ENCODE data around the gene WDR75. TPM values are rescaled to one million over a fixed set of nuclear protein-coding genes. Genes with fewer than 3 reads are reported as not detected.
"Not testable (repeated sequence)": the region's sequence is repeated elsewhere in the genome, so short reads cannot be mapped to it uniquely, and the experiment has no call there.

Gene WDR75
- total RNA-seq, 5 donors from 2014 or later (not counting 1 experiment from before 2014, with no cell fraction given): 44.4 to 61.7 (median 49.7) TPM

DNA sequence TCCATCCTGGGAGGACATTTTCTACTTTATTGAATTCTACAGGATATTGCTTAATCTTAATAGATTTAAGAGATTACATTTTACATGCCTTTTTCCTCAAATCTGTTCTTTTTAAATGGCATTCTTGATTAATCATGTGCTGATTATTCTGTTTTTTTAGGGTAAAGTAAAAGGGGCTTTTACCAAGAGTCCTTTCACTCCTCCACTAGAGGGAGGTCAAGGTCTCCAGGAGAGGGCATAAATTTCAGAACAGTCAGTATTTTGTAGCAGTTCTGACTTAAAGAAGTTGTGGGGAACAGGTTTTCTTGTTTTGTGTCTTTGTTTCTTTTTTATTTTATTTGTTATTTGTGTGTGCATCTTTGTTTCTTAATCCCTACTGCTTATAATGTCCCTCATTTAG, 25.4 kb downstream of the WDR75 start:
- H3K36me3 Mint-ChIP-seq: peaks cover 70% of the 10 kb centered on the region
- H3K9me3 Mint-ChIP-seq: no peaks in the 10 kb centered on the region
- Histone ChIP-seq H3K9me3 (no peaks in the 10 kb centered on the region), H3K4me1 (ENCODE audit: control insufficient read depth in 1 of 2, extremely low read depth in 1 of 2, insufficient read depth in 2 of 2, low read length in 2 of 2) (no peaks in the 10 kb centered on the region), H3K27ac (ENCODE audit: low read length) (no peak overlapping the region), H3K27me3 (replicated peaks in 1 of 2; ENCODE audit: control insufficient read depth in 2 of 2, extremely low read depth in 1 of 2, insufficient read depth in 2 of 2, low read length in 1 of 2) (no peaks in the 10 kb centered on the region), H3K4me3 (ENCODE audit: control insufficient read depth in 1 of 2, extremely low read depth in 1 of 2, low read length in 1 of 2) (no peak overlapping the region), H3K36me3 (ENCODE audit: control insufficient read depth in 2 of 2, extremely low read depth in 1 of 2, insufficient read depth in 1 of 2, low read length in 1 of 2) (peaks cover 0 to 94% of the 10 kb centered on the region in 2 donors)
- H3K27me3 Mint-ChIP-seq: no peaks in the 10 kb centered on the region
- ChIA-PET POLR2A (no interaction called here), CTCF (no interaction called here)
- H3K27ac Mint-ChIP-seq: no peak overlapping the region
- peaks cover 0 to 4% (median 0%) of the 10 kb centered on the region in 3 donors for H3K4me1 Mint-ChIP-seq
- ATAC-seq (replicated peaks in 1 of 4) (peak in 1 of 4 experiments; percentile 38), DNase-seq (peak in 1 of 35 experiments; percentile 30)
- no peak overlapping the region for H3K4me3 Mint-ChIP-seq

DNA sequence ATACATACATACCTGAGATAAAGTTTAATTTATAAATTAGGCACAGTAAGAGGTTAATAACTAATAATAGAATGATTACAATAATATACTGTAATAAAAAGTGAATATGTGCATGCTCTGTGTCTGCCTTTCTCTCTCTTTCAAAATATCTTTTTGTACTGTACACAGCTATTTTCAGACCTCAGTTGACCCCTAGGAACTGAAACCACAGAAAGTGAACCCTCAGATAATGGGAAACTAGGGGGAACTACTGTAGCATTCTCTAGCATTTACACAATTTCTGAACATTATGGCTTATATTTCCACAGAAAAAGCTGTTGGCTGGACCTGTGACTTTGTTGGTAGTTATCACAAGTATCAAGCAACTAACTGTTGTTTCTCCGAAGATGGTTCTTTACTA, 25.9 kb downstream of the WDR75 start:
- Histone ChIP-seq H3K27me3 (replicated peaks in 1 of 2; ENCODE audit: control insufficient read depth in 2 of 2, extremely low read depth in 1 of 2, insufficient read depth in 2 of 2, low read length in 1 of 2) (no peaks in the 10 kb centered on the region), H3K4me1 (ENCODE audit: control insufficient read depth in 1 of 2, extremely low read depth in 1 of 2, insufficient read depth in 2 of 2, low read length in 2 of 2) (no peaks in the 10 kb centered on the region), H3K27ac (ENCODE audit: low read length) (no peak overlapping the region), H3K36me3 (ENCODE audit: control insufficient read depth in 2 of 2, extremely low read depth in 1 of 2, insufficient read depth in 1 of 2, low read length in 1 of 2) (peaks cover 0 to 89% of the 10 kb centered on the region in 2 donors), H3K9me3 (no peaks in the 10 kb centered on the region), H3K4me3 (ENCODE audit: control insufficient read depth in 1 of 2, extremely low read depth in 1 of 2, low read length in 1 of 2) (no peak overlapping the region)
- WGBS (ENCODE audit: insufficient coverage): 88% methylated on average over 1 of the region's 1 CpG
- Mint-ChIP-seq H3K36me3 (peaks cover 74% of the 10 kb centered on the region), H3K9me3 (no peaks in the 10 kb centered on the region), H3K27ac (no peak overlapping the region), H3K27me3 (no peaks in the 10 kb centered on the region), H3K4me1 (peaks cover 0 to 4% (median 0%) of the 10 kb centered on the region in 3 donors), H3K4me3 (no peak overlapping the region)
- ATAC-seq (replicated peaks in 1 of 4): no peak
- no peak for DNase-seq
- CTCF ChIA-PET: no interaction called here
- POLR2A ChIA-PET: no interaction called here

DNA sequence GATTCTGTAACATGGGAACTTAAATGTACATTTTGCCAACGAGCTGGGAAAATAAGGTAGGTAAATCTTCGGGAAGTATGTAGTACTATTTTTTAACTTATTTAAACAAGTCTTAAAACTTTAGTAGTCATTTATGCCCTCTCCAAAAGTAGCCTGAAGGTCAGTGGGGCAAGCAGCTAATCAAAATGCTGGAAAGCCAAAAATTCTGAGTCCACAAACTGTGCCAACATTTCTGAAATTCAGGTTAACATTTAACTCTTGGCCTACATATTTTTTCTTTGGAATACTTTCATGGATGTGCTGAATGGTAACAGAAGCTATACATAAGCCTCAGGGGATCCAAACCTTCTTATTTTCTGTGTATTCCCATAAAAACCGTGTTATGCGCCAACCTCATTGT, 26.3 kb downstream of the WDR75 start:
- POLR2A ChIA-PET: no interaction called here
- Mint-ChIP-seq H3K9me3 (no peaks in the 10 kb centered on the region), H3K27ac (no peak overlapping the region), H3K4me1 (peaks cover 0 to 4% (median 0%) of the 10 kb centered on the region in 3 donors), H3K27me3 (no peaks in the 10 kb centered on the region), H3K4me3 (no peak overlapping the region), H3K36me3 (peaks cover 72% of the 10 kb centered on the region)
- Histone ChIP-seq H3K36me3 (ENCODE audit: control insufficient read depth in 2 of 2, extremely low read depth in 1 of 2, insufficient read depth in 1 of 2, low read length in 1 of 2) (peaks cover 0 to 87% of the 10 kb centered on the region in 2 donors), H3K27me3 (replicated peaks in 1 of 2; ENCODE audit: control insufficient read depth in 2 of 2, extremely low read depth in 1 of 2, insufficient read depth in 2 of 2, low read length in 1 of 2) (no peaks in the 10 kb centered on the region), H3K4me3 (ENCODE audit: control insufficient read depth in 1 of 2, extremely low read depth in 1 of 2, low read length in 1 of 2) (no peak overlapping the region), H3K27ac (ENCODE audit: low read length) (no peak overlapping the region), H3K4me1 (ENCODE audit: control insufficient read depth in 1 of 2, extremely low read depth in 1 of 2, insufficient read depth in 2 of 2, low read length in 2 of 2) (no peaks in the 10 kb centered on the region), H3K9me3 (no peaks in the 10 kb centered on the region)
- 94% methylated on average over 2 of the region's 4 CpGs for WGBS (ENCODE audit: insufficient coverage)
- CTCF ChIA-PET: no interaction called here
- ATAC-seq (replicated peaks in 1 of 4): no peak
- no peak for DNase-seq

DNA sequence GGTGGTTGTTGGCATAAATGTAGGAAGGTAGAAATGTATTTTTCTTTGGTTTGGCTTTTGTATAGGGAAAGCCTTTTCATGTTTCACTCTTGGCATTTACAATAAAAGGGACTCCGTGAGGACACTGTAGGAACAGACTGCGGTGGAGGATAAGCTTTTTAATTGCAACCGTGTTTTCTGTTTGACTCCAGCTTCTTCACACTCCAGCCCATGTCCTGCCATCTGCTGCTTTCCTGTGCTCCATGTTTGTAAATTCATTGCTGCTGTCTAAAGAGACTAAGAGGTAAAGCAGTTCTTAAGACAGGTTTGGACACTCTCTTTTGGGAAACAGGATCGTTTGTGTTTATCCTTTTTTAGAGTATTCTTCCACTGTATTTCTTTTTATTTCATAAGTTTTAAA, 33.3 kb downstream of the WDR75 start:
- WGBS (ENCODE audit: insufficient coverage): 100% methylated on average over 3 of the region's 4 CpGs
- CTCF ChIA-PET: no interaction called here
- Mint-ChIP-seq H3K27ac (peak overlapping the region in 1 of 2 donors; percentile 44), H3K36me3 (peaks cover 50% of the 10 kb centered on the region), H3K4me1 (no peaks in the 10 kb centered on the region), H3K27me3 (no peaks in the 10 kb centered on the region), H3K4me3 (no peak overlapping the region), H3K9me3 (no peaks in the 10 kb centered on the region)
- DNase-seq (no peak), ATAC-seq (replicated peaks in 1 of 4) (no peak)
- Histone ChIP-seq H3K9me3 (no peaks in the 10 kb centered on the region), H3K27me3 (replicated peaks in 1 of 2; ENCODE audit: control insufficient read depth in 2 of 2, extremely low read depth in 1 of 2, insufficient read depth in 2 of 2, low read length in 1 of 2) (no peaks in the 10 kb centered on the region), H3K4me1 (ENCODE audit: control insufficient read depth in 1 of 2, extremely low read depth in 1 of 2, insufficient read depth in 2 of 2, low read length in 2 of 2) (no peaks in the 10 kb centered on the region), H3K4me3 (ENCODE audit: control insufficient read depth in 1 of 2, extremely low read depth in 1 of 2, low read length in 1 of 2) (no peak overlapping the region), H3K36me3 (ENCODE audit: control insufficient read depth in 2 of 2, extremely low read depth in 1 of 2, insufficient read depth in 1 of 2, low read length in 1 of 2) (peaks cover 5 to 38% of the 10 kb centered on the region in 2 donors), H3K27ac (ENCODE audit: low read length) (no peak overlapping the region)
- POLR2A ChIA-PET: interaction anchor here in 1 of 2 donors (0.5 kb wide), 1 partner anchor 1452 kb away, joined by 3 read pairs; no protein-coding TSS in a partner anchor

DNA sequence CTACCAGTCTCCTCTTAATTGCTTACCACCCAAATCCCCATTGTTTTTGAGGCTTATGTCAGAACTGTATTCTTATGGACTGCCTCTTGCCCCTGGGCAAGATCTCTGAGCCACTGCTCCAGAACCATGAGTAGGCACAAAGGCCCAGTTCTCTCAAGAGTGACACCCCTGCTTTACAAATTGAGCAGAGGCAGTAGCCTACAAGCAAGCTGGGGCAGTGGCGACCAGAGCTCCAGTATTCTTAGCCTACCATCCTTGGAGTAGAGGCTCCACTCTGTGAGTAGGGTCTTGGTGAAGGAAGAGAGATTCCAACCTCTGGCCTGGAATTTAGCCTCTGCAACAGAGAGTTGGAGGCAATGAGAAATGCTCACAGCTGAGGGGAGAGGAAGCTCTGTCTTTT, 36.5 kb downstream of the WDR75 start:
- H3K4me3 Mint-ChIP-seq: no peak overlapping the region
- no peak overlapping the region for H3K4me3 ChIP-seq (ENCODE audit: control insufficient read depth in 1 of 2, extremely low read depth in 1 of 2, low read length in 1 of 2)
- no peak for ATAC-seq (replicated peaks in 1 of 4)
- H3K4me1 Mint-ChIP-seq: no peaks in the 10 kb centered on the region
- DNase-seq: no peak
- no peaks in the 10 kb centered on the region for H3K4me1 ChIP-seq (ENCODE audit: control insufficient read depth in 1 of 2, extremely low read depth in 1 of 2, insufficient read depth in 2 of 2, low read length in 2 of 2)
- H3K9me3 ChIP-seq: no peaks in the 10 kb centered on the region
- WGBS (ENCODE audit: insufficient coverage): no CpG with 5 or more reads among the region's 1 CpG
- H3K27ac ChIP-seq (ENCODE audit: low read length): no peak overlapping the region
- H3K27me3 Mint-ChIP-seq: peaks cover 0 to 2% of the 10 kb centered on the region in 2 donors
- H3K27me3 ChIP-seq (replicated peaks in 1 of 2; ENCODE audit: control insufficient read depth in 2 of 2, extremely low read depth in 1 of 2, insufficient read depth in 2 of 2, low read length in 1 of 2): no peaks in the 10 kb centered on the region
- no peaks in the 10 kb centered on the region for H3K9me3 Mint-ChIP-seq
- H3K36me3 ChIP-seq (ENCODE audit: control insufficient read depth in 2 of 2, extremely low read depth in 1 of 2, insufficient read depth in 1 of 2, low read length in 1 of 2): peaks cover 5 to 15% of the 10 kb centered on the region in 2 donors
- H3K27ac Mint-ChIP-seq: peak overlapping the region in 1 of 2 donors; percentile 41
- ChIA-PET CTCF (no interaction called here), POLR2A (interaction anchor here in 1 of 2 donors (0.6 kb wide), 1 partner anchor 24 kb away, joined by 3 read pairs; no protein-coding TSS in a partner anchor)
- H3K36me3 Mint-ChIP-seq: peaks cover 29% of the 10 kb centered on the region

DNA sequence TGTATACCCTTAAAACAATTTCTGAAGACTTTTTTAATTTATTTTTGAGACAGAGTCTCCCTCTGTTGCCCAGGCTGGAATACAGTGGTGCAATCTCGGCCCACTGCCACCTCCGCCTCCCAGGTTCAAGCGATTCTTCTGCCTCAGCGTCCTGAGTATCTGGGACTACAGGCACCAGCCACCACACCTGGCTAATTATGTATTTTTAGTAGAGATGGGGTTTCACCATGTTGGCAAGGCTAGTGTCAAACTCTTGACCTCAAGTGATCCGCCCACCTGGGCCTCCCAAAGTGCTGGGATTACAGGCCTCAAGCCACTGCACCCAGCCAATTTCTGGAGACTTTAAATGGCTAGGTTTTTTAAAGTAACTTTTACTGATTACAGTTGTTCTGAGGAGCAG, 37.0 kb downstream of the WDR75 start:
- peaks cover 5 to 11% of the 10 kb centered on the region in 2 donors for H3K36me3 ChIP-seq (ENCODE audit: control insufficient read depth in 2 of 2, extremely low read depth in 1 of 2, insufficient read depth in 1 of 2, low read length in 1 of 2)
- ATAC-seq (replicated peaks in 1 of 4); H3K27me3 ChIP-seq (replicated peaks in 1 of 2; ENCODE audit: control insufficient read depth in 2 of 2, extremely low read depth in 1 of 2, insufficient read depth in 2 of 2, low read length in 1 of 2); H3K27ac Mint-ChIP-seq; POLR2A ChIA-PET; H3K27me3 Mint-ChIP-seq; H3K4me1 ChIP-seq (ENCODE audit: control insufficient read depth in 1 of 2, extremely low read depth in 1 of 2, insufficient read depth in 2 of 2, low read length in 2 of 2); CTCF ChIA-PET; H3K9me3 ChIP-seq; H3K4me1 Mint-ChIP-seq; H3K4me3 Mint-ChIP-seq; H3K4me3 ChIP-seq (ENCODE audit: control insufficient read depth in 1 of 2, extremely low read depth in 1 of 2, low read length in 1 of 2); H3K9me3 Mint-ChIP-seq; DNase-seq; H3K27ac ChIP-seq (ENCODE audit: low read length): not testable (repeated sequence)
- no CpG with 5 or more reads among the region's 5 CpGs for WGBS (ENCODE audit: insufficient coverage)
- peaks cover 28% of the 10 kb centered on the region for H3K36me3 Mint-ChIP-seq

DNA sequence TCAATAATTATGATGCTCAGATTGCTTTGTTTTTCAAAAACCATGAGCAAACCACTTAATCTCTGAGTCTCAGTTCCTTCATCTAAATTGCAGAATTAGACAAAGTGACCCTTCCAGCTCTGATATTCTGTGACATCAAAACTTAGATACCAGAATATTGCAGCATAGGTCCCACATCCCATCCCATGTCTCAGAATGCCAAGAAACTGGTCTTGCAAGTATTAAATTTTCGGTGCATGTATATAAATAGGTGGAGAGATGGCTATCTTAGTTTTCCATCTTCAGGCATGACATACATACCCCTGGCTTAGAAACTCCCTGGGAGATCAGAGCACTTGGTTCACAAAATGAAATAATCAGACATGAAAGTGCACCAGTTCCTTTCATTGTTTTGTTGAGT, 39.8 kb downstream of the WDR75 start:
- no peak for ATAC-seq (replicated peaks in 1 of 4)
- no peaks in the 10 kb centered on the region for H3K4me1 ChIP-seq (ENCODE audit: control insufficient read depth in 1 of 2, extremely low read depth in 1 of 2, insufficient read depth in 2 of 2, low read length in 2 of 2)
- no peaks in the 10 kb centered on the region for H3K36me3 ChIP-seq (ENCODE audit: control insufficient read depth in 2 of 2, extremely low read depth in 1 of 2, insufficient read depth in 1 of 2, low read length in 1 of 2)
- DNase-seq: no peak
- H3K27ac ChIP-seq (ENCODE audit: low read length): no peak overlapping the region
- Mint-ChIP-seq H3K4me3 (no peak overlapping the region), H3K9me3 (no peaks in the 10 kb centered on the region), H3K4me1 (no peaks in the 10 kb centered on the region), H3K36me3 (peaks cover 5% of the 10 kb centered on the region), H3K27ac (no peak overlapping the region), H3K27me3 (peaks cover 0 to 3% of the 10 kb centered on the region in 2 donors)
- POLR2A ChIA-PET: no interaction called here
- CTCF ChIA-PET: no interaction called here
- H3K9me3 ChIP-seq: no peaks in the 10 kb centered on the region
- no peak overlapping the region for H3K4me3 ChIP-seq (ENCODE audit: control insufficient read depth in 1 of 2, extremely low read depth in 1 of 2, low read length in 1 of 2)
- H3K27me3 ChIP-seq (replicated peaks in 1 of 2; ENCODE audit: control insufficient read depth in 2 of 2, extremely low read depth in 1 of 2, insufficient read depth in 2 of 2, low read length in 1 of 2): peaks cover 0 to 7% of the 10 kb centered on the region in 2 experiments
- WGBS (ENCODE audit: insufficient coverage): no CpG with 5 or more reads among the region's 1 CpG

Data from T-cell (primary cell).